Astrocyte (in vitro differentiated cells and primary cell): ENCODE data around the gene CYP4B1. TPM values are rescaled to one million over a fixed set of nuclear protein-coding genes. Genes with fewer than 3 reads are reported as not detected.

Experiments used
- DNase-seq: peaks from one replicate; pipeline ENCODE4 v3.0.0-alpha.2; 2010; ENCODE audit warnings: low read depth
- FAIRE-seq: peaks from 2 replicates; lab custom pipeline; 2011; peaks lifted over from hg19 to GRCh38; lab: Jason Lieb, UNC
- H2AFZ ChIP-seq: 2 replicates; pipeline ENCODE4 v1.6.0; 2012; ENCODE audit warnings: low read depth, low read length, inconsistent platforms
- H3K27ac ChIP-seq: 2 replicates; pipeline ENCODE4 v1.5.1; 2011; ENCODE audit warnings: low read depth, low read length, inconsistent platforms
- H3K27me3 ChIP-seq: 2 replicates; pipeline ENCODE4 v1.6.0; 2011; ENCODE audit warnings: low read length, inconsistent platforms; ENCODE audit not compliant: insufficient read depth
- H3K36me3 ChIP-seq: 2 replicates; pipeline ENCODE4 v1.5.1; 2011; ENCODE audit warnings: low read length, inconsistent platforms; ENCODE audit not compliant: insufficient read depth
- H3K4me1 ChIP-seq: 2 replicates; pipeline ENCODE4 v1.5.1; 2011; ENCODE audit warnings: low read length, inconsistent platforms; ENCODE audit not compliant: insufficient read depth
- H3K4me2 ChIP-seq: 2 replicates; pipeline ENCODE4 v1.6.0; 2012; ENCODE audit warnings: low read length, inconsistent platforms
- H3K4me3 ChIP-seq: 2 replicates; pipeline ENCODE4 v1.5.1; 2011; ENCODE audit warnings: low read depth, mild to moderate bottlenecking, low read length, inconsistent platforms; ENCODE audit not compliant: insufficient read depth
- H3K79me2 ChIP-seq: 2 replicates; pipeline ENCODE4 v1.6.0; 2012; ENCODE audit warnings: mild to moderate bottlenecking, low read length, inconsistent platforms; ENCODE audit not compliant: insufficient read depth
- H3K9ac ChIP-seq: 2 replicates; pipeline ENCODE4 v1.6.0; 2012; ENCODE audit warnings: mild to moderate bottlenecking, low read length, inconsistent platforms
- H3K9me3 ChIP-seq: 2 replicates; pipeline ENCODE4 v1.5.1; 2012; ENCODE audit warnings: low read depth, mild to moderate bottlenecking, low read length, inconsistent platforms; ENCODE audit not compliant: insufficient read depth
- H4K20me1 ChIP-seq: 2 replicates; pipeline ENCODE4 v1.6.0; 2012; ENCODE audit warnings: low read length, inconsistent platforms; ENCODE audit not compliant: insufficient read depth
- H3K27ac Mint-ChIP-seq: one replicate; pipeline ENCODE4 v1.8.0; 2021; ENCODE audit warnings: mild to moderate bottlenecking, mixed read lengths; ENCODE audit not compliant: unreplicated experiment
- H3K27me3 Mint-ChIP-seq: one replicate; pipeline ENCODE4 v1.8.0; 2021; ENCODE audit warnings: low read depth, mixed read lengths; ENCODE audit not compliant: unreplicated experiment
- H3K36me3 Mint-ChIP-seq: one replicate; pipeline ENCODE4 v1.8.0; 2021; ENCODE audit warnings: low read depth, mixed read lengths; ENCODE audit not compliant: unreplicated experiment
- H3K4me1 Mint-ChIP-seq: one replicate; pipeline ENCODE4 v1.8.0; 2021; ENCODE audit warnings: low read depth, mixed read lengths; ENCODE audit not compliant: unreplicated experiment
- H3K4me3 Mint-ChIP-seq: one replicate; pipeline ENCODE4 v1.8.0; 2021; ENCODE audit warnings: mild to moderate bottlenecking, moderate library complexity, mixed read lengths; ENCODE audit not compliant: unreplicated experiment
- H3K9me3 Mint-ChIP-seq: one replicate; pipeline ENCODE4 v1.8.0; 2021; ENCODE audit warnings: mild to moderate bottlenecking, mixed read lengths; ENCODE audit not compliant: unreplicated experiment
- EZH2 ChIP-seq: IDR thresholded peaks from 2 replicates; pipeline ENCODE4 v1.6.1; 2012; ENCODE audit warnings: mild to moderate bottlenecking, low read length, inconsistent platforms; ENCODE audit not compliant: insufficient read depth
- total RNA-seq: library from RNA; stranded (reverse); gene quantifications from 2 replicates; pipeline ENCODE4 v1.2.1, GENCODE V29; 2021
- TF ChIP-seq, protein P1 (sequence below): IDR thresholded peaks from 2 replicates; pipeline ENCODE4 v1.5.1; 2011; ENCODE audit warnings: low read depth, mild to moderate bottlenecking, inconsistent platforms, low read length, moderate library complexity; ENCODE audit not compliant: insufficient read depth

The CYP4B1 gene
- total RNA-seq, 1 donor from 2014 or later: not detected

DNA sequence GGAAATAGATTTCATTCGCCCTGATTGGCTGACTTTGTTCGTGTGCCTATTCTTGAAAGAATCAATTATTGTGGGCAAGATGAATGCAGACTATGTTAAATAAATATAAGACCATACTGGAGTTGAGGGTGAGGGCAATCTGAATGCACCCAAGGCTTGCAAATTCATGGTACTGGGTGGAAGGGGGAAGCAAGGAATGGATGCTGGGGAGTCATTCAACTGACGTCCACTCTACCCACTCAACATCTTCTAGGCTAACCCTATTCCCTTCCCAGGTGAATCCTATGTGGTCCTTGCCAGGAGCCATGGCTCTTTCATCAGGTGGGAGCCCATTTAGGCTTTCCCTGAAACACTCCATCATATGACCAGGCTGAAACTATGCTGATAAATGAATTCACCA lies 5.7 kb upstream of the CYP4B1 start:
- Mint-ChIP-seq H3K4me1 (no peaks in the 10 kb centered on the region), H3K27me3 (peaks cover 18% of the 10 kb centered on the region), H3K4me3 (no peak overlapping the region), H3K36me3 (no peaks in the 10 kb centered on the region), H3K9me3 (peaks cover 16% of the 10 kb centered on the region), H3K27ac (no peak overlapping the region)
- Histone ChIP-seq H3K36me3 (no peaks in the 10 kb centered on the region), H2AFZ (no peak overlapping the region), H3K9ac (no peak overlapping the region), H3K9me3 (no peaks in the 10 kb centered on the region), H4K20me1 (no peaks in the 10 kb centered on the region), H3K4me3 (no peak overlapping the region), H3K27me3 (no peaks in the 10 kb centered on the region), H3K27ac (no peak overlapping the region), H3K79me2 (no peaks in the 10 kb centered on the region), H3K4me1 (no peaks in the 10 kb centered on the region), H3K4me2 (no peak overlapping the region)
- TF ChIP-seq, protein P1, sequence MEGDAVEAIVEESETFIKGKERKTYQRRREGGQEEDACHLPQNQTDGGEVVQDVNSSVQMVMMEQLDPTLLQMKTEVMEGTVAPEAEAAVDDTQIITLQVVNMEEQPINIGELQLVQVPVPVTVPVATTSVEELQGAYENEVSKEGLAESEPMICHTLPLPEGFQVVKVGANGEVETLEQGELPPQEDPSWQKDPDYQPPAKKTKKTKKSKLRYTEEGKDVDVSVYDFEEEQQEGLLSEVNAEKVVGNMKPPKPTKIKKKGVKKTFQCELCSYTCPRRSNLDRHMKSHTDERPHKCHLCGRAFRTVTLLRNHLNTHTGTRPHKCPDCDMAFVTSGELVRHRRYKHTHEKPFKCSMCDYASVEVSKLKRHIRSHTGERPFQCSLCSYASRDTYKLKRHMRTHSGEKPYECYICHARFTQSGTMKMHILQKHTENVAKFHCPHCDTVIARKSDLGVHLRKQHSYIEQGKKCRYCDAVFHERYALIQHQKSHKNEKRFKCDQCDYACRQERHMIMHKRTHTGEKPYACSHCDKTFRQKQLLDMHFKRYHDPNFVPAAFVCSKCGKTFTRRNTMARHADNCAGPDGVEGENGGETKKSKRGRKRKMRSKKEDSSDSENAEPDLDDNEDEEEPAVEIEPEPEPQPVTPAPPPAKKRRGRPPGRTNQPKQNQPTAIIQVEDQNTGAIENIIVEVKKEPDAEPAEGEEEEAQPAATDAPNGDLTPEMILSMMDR: no peak
- TF ChIP-seq EZH2: no peak
- FAIRE-seq: no peak
- DNase-seq: no peak

DNA sequence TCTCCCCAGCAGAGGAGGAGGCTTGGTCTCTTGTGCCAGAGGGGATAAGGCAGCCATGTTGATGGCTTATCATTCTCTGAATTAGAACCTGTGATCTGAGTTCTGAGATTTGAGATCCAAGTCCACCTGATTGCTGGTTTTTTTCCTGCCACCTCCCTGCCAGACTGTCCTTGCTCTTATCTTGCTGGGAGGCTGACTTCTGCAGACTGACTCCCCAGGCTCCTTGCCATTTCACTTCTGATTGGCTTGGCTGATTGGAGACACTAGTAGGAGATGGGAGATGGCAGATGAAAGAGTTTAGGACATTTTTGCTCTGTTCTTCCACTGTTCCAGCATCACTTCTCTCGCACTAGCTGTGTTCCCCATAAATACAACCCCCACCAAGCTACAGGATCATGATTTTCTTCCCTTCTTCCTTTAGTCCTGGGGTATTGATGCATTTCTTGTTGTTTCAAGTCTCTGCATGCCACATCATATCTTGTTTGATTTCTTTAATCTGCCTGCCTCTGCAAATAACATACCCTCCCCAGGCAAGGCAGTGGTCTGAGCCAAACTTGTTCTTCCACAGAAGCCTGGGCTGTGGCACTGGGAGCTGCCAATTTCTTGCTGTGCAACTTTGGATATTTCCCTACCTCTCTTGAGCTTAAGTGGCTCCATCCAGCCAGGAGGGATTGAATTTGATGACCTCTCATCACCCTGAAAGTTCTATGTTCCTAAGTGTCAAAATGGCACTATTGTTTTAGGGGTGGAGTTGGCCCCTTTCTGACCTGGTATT lies 963 bp upstream of the CYP4B1 start:
- Histone ChIP-seq H3K27me3 (no peaks in the 10 kb centered on the region), H3K27ac (no peak overlapping the region), H2AFZ (no peak overlapping the region), H3K36me3 (no peaks in the 10 kb centered on the region), H3K4me2 (no peak overlapping the region), H3K4me1 (no peaks in the 10 kb centered on the region), H3K9me3 (no peaks in the 10 kb centered on the region), H3K9ac (no peak overlapping the region), H4K20me1 (no peaks in the 10 kb centered on the region), H3K79me2 (no peaks in the 10 kb centered on the region), H3K4me3 (no peak overlapping the region)
- Mint-ChIP-seq H3K36me3 (no peaks in the 10 kb centered on the region), H3K27me3 (peaks cover 28% of the 10 kb centered on the region), H3K27ac (no peak overlapping the region), H3K9me3 (peaks cover 19% of the 10 kb centered on the region), H3K4me3 (no peak overlapping the region), H3K4me1 (no peaks in the 10 kb centered on the region)
- DNase-seq (no peak), FAIRE-seq (no peak)
- TF ChIP-seq, protein P1: no peak
- no peak for TF ChIP-seq EZH2

DNA sequence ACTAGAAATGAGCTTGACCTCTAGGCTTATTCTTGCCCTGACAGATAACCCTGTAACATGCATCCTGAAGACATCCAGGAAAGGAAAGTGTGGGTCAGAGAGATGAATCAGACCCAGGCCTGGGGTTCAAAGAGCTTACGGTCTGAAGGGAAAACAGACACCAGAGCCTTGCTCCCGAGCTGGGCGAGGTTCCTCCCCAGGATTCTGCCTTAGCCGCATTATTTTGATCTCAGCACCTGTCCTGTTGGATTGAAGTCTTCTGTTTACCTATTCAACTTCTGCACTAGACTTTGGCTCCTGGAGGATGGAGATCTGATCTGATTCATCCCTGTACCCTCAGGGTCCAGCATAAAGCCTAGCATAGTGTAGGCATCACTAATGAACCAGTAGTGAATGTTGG lies 1.9 kb downstream of the CYP4B1 start:
- H3K36me3 ChIP-seq: no peaks in the 10 kb centered on the region
- H3K9ac ChIP-seq: no peak overlapping the region
- no peak overlapping the region for H3K4me3 ChIP-seq
- Mint-ChIP-seq H3K27ac (no peak overlapping the region), H3K27me3 (peaks cover 29% of the 10 kb centered on the region), H3K9me3 (peaks cover 8% of the 10 kb centered on the region), H3K36me3 (no peaks in the 10 kb centered on the region), H3K4me1 (no peaks in the 10 kb centered on the region), H3K4me3 (no peak overlapping the region)
- H3K27me3 ChIP-seq: no peaks in the 10 kb centered on the region
- no peaks in the 10 kb centered on the region for H4K20me1 ChIP-seq
- TF ChIP-seq EZH2: no peak
- TF ChIP-seq, protein P1: no peak
- H3K79me2 ChIP-seq: no peaks in the 10 kb centered on the region
- H2AFZ ChIP-seq: no peak overlapping the region
- DNase-seq: no peak
- H3K4me1 ChIP-seq: no peaks in the 10 kb centered on the region
- no peaks in the 10 kb centered on the region for H3K9me3 ChIP-seq
- H3K27ac ChIP-seq: no peak overlapping the region
- no peak overlapping the region for H3K4me2 ChIP-seq
- no peak for FAIRE-seq
